HCEC 1CT (cell line): Measurements from ENCODE around the gene LRRC46.

ENCODE experiments used
- DNase-seq: peaks from one replicate; pipeline ENCODE4 v3.0.0-alpha.2; 2017

LRRC46 gene

GRCh38 chr17:47810200-47810821, 21.2 kb upstream of the LRRC46 start:
- peak; percentile 90 for DNase-seq

- no peak for DNase-seq
Measured at GRCh38 chr17:47810901-47811635, 20.4 kb upstream of the LRRC46 start.

GRCh38 chr17:47811709-47812108, 19.8 kb upstream of the LRRC46 start:
- DNase-seq: no peak

GRCh38 chr17:47812146-47812920, 19.1 kb upstream of the LRRC46 start:
- no peak for DNase-seq

GRCh38 chr17:47813077-47813476, 18.4 kb upstream of the LRRC46 start:
- DNase-seq: no peak

GRCh38 chr17:47813512-47814031, 17.9 kb upstream of the LRRC46 start:
- DNase-seq: no peak

GRCh38 chr17:47815106-47815918, 16.2 kb upstream of the LRRC46 start:
- no peak for DNase-seq

GRCh38 chr17:47816111-47816735, 15.2 kb upstream of the LRRC46 start:
- no peak for DNase-seq

GRCh38 chr17:47816947-47817346, 14.5 kb upstream of the LRRC46 start:
- DNase-seq: no peak

- no peak for DNase-seq
Measured at GRCh38 chr17:47818002-47818695, 13.3 kb upstream of the LRRC46 start.

- no peak for DNase-seq
Measured at GRCh38 chr17:47819475-47819874, 12.0 kb upstream of the LRRC46 start.

- DNase-seq: no peak
Measured at GRCh38 chr17:47820033-47820789, 11.3 kb upstream of the LRRC46 start.

GRCh38 chr17:47821031-47821423, 10.4 kb upstream of the LRRC46 start:
- no peak for DNase-seq

- DNase-seq: peak; percentile 85
Measured at GRCh38 chr17:47821424-47822391, 9.8 kb upstream of the LRRC46 start, which contains the start of gene OSBPL7. Gene OSBPL7, minus strand, starts transcription at chr17:47821794. Its CDS starts 1,516 bp downstream, at chr17:47820278.

- no peak for DNase-seq
Measured at GRCh38 chr17:47822785-47823184, 8.7 kb upstream of the LRRC46 start.

GRCh38 chr17:47823519-47823918, 8.0 kb upstream of the LRRC46 start:
- DNase-seq: no peak

- DNase-seq: no peak
Measured at GRCh38 chr17:47829870-47830269, 1.6 kb upstream of the LRRC46 start.

- DNase-seq: no peak
Measured at GRCh38 chr17:47830396-47831002, 971 bp upstream of the LRRC46 start.

GRCh38 chr17:47831934-47832327, 461 bp downstream of the LRRC46 start:
- DNase-seq: no peak
